ENCODE data around the gene TRAM2.

DNA sequence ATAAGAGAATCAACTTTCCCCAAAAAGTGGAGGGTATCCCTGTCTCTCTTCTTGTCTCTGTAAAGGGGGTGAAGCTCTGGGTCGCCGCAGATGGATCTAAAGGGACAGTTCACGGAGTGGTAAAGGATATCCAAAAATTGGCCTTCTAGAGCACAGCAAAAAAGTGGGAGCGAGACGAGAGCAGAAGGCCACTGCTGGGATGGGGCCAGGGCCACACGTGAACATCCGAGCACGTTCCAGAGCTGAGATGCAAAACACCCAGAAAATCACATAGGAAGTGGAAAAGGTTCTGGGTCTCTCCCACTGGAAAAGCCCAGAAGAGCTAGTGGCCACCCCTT, 837 bp downstream of the TRAM2 start:
- TF ChIP-seq EP300 (IDR thresholded peaks at IDR 0.05; ENCODE audit: borderline replicate concordance) (no peak), EGR1 (IDR thresholded peaks at IDR 0.05) (no peak), TAF1 (IDR thresholded peaks at IDR 0.05; ENCODE audit: low read depth) (no peak), FOXM1 (IDR thresholded peaks at IDR 0.05; ENCODE audit: borderline replicate concordance, low read depth) (no peak), TCF12 (IDR thresholded peaks at IDR 0.05; ENCODE audit: low read depth) (no peak), YY1 (IDR thresholded peaks at IDR 0.05; ENCODE audit: low read depth) (no peak), CREB1 (IDR thresholded peaks at IDR 0.05; ENCODE audit: low read depth) (no peak), RAD21 (IDR thresholded peaks at IDR 0.05; ENCODE audit: low read depth) (no peak)
- TF ChIP-seq, protein P1, sequence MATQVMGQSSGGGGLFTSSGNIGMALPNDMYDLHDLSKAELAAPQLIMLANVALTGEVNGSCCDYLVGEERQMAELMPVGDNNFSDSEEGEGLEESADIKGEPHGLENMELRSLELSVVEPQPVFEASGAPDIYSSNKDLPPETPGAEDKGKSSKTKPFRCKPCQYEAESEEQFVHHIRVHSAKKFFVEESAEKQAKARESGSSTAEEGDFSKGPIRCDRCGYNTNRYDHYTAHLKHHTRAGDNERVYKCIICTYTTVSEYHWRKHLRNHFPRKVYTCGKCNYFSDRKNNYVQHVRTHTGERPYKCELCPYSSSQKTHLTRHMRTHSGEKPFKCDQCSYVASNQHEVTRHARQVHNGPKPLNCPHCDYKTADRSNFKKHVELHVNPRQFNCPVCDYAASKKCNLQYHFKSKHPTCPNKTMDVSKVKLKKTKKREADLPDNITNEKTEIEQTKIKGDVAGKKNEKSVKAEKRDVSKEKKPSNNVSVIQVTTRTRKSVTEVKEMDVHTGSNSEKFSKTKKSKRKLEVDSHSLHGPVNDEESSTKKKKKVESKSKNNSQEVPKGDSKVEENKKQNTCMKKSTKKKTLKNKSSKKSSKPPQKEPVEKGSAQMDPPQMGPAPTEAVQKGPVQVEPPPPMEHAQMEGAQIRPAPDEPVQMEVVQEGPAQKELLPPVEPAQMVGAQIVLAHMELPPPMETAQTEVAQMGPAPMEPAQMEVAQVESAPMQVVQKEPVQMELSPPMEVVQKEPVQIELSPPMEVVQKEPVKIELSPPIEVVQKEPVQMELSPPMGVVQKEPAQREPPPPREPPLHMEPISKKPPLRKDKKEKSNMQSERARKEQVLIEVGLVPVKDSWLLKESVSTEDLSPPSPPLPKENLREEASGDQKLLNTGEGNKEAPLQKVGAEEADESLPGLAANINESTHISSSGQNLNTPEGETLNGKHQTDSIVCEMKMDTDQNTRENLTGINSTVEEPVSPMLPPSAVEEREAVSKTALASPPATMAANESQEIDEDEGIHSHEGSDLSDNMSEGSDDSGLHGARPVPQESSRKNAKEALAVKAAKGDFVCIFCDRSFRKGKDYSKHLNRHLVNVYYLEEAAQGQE (IDR thresholded peaks at IDR 0.05; ENCODE audit: low read depth): no peak
- TF ChIP-seq, protein P2, sequence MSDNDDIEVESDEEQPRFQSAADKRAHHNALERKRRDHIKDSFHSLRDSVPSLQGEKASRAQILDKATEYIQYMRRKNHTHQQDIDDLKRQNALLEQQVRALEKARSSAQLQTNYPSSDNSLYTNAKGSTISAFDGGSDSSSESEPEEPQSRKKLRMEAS (IDR thresholded peaks at IDR 0.05): no peak

Data from Ishikawa (cell line).